PC-3 (cell line): ENCODE results near the gene ZFP1.

Experiments used
- EZH2 ChIP-seq: fragments of 300-600 bp; sonication (generic); IDR thresholded peaks from one replicate; pipeline ENCODE4 v1.6.1; 2017; ENCODE audit warnings: antibody characterized with exemption, mild to moderate bottlenecking, low read length; ENCODE audit not compliant: unreplicated experiment
- TF ChIP-seq, protein P1 (sequence below): fragments of 300-600 bp; sonication (generic); conservative IDR thresholded peaks from 2 replicates; pipeline ENCODE4 v1.5.1; 2017; ENCODE audit warnings: antibody characterized with exemption, low read depth, mild to moderate bottlenecking, low read length

DNA sequence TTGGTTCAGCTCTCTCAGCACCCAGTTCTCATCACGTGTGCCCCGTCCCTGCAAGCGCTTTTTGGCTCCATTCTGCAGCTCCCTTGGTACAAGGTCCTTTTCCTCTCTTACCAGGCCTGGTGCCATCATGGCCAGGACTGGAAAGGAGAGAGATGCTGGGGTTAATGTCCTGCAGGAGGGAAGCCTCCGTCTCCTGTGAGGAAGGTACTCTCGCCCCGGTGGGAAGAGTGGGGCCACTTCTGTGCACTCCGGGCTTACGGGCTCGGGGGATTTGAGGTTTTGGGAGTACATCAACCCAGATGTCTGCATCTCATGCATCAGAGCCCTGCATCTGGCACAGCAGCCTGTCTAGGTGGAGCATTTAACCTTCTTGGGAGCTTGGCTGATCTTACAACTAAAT, 48.5 kb downstream of the ZFP1 start:
- TF ChIP-seq, protein P1, sequence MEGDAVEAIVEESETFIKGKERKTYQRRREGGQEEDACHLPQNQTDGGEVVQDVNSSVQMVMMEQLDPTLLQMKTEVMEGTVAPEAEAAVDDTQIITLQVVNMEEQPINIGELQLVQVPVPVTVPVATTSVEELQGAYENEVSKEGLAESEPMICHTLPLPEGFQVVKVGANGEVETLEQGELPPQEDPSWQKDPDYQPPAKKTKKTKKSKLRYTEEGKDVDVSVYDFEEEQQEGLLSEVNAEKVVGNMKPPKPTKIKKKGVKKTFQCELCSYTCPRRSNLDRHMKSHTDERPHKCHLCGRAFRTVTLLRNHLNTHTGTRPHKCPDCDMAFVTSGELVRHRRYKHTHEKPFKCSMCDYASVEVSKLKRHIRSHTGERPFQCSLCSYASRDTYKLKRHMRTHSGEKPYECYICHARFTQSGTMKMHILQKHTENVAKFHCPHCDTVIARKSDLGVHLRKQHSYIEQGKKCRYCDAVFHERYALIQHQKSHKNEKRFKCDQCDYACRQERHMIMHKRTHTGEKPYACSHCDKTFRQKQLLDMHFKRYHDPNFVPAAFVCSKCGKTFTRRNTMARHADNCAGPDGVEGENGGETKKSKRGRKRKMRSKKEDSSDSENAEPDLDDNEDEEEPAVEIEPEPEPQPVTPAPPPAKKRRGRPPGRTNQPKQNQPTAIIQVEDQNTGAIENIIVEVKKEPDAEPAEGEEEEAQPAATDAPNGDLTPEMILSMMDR, result no peak
- no peak for TF ChIP-seq EZH2
